HepG2 (cell line): Measurements from ENCODE around the gene EMID1. TPM values are rescaled to one million over a fixed set of nuclear protein-coding genes. Genes with fewer than 3 reads are reported as not detected.

Source experiments
- ATAC-seq: fragments of 200-7000 bp; cut with Tn5 transposase; 3 replicates; pipeline ENCODE4 v1.9.1; 2020; ENCODE audit warnings: mild to moderate bottlenecking, moderate library complexity
- BruUV-seq: library from RNA; stranded (reverse); fragments of 400-500 nt; replicated peaks from 2 replicates; lab custom pipeline; 2021; lab: Mats Ljungman, UMichigan
- CTCF ChIA-PET: fragments of 300-600 bp; formaldehyde crosslinking; extraction: SDS; loops from one replicate; lab custom pipeline; 2021; ENCODE audit warnings: low total read pairs, inconsistent platforms, low intra/inter-chr PET ratio; lab: Yijun Ruan, JAX
- POLR2A ChIA-PET: fragments of 350-600 bp; sonication (Branson Sonifier 250); formaldehyde crosslinking; loops from one replicate; lab custom pipeline; 2020; ENCODE audit warnings: antibody characterized with exemption, inconsistent platforms; lab: Yijun Ruan, JAX
- DNase-seq: peaks from one replicate; pipeline ENCODE4 v3.0.0-alpha.2; 2015; ENCODE audit warnings: low spot score
- FAIRE-seq: peaks from 3 replicates; lab custom pipeline; 2011; peaks lifted over from hg19 to GRCh38; lab: Jason Lieb, UNC
- H2AFZ ChIP-seq: one replicate; pipeline ENCODE4 v1.6.1; 2011; ENCODE audit warnings: low read length, inconsistent platforms
- H3K27ac ChIP-seq: fragments of 300-600 bp; 3 replicates; pipeline ENCODE4 v1.8.0; 2011; ENCODE audit warnings: mixed run types, mild to moderate bottlenecking, mixed read lengths, low read length, inconsistent platforms; ENCODE audit not compliant: insufficient read depth; ENCODE audit errors: extremely low read length
- H3K27me3 ChIP-seq, 2 experiments: fragments of 200-600 bp in 1 of 2; 2 replicates in 1 of 2; 3 replicates in 1 of 2; pipeline versions ENCODE4 v1.6.0 to v1.8.0; 2011; ENCODE audit warnings: low read length in 2 of 2, mild to moderate bottlenecking in 2 of 2, moderate library complexity in 2 of 2, inconsistent platforms in 1 of 2; ENCODE audit not compliant: insufficient read depth in 2 of 2, control insufficient read depth in 1 of 2
- H3K36me3 ChIP-seq, 2 experiments: fragments of 200-600 bp in 1 of 2; replicated peaks in 1 of 2; 2 replicates in 1 of 2; 3 replicates in 1 of 2; pipeline versions ENCODE4 v1.5.1 to v1.8.0; 2011; ENCODE audit warnings: low read length in 2 of 2, inconsistent platforms in 1 of 2; ENCODE audit not compliant: insufficient read depth in 2 of 2, control insufficient read depth in 1 of 2
- H3K4me1 ChIP-seq: 2 replicates; pipeline ENCODE4 v1.5.1; 2012; ENCODE audit warnings: low read length, inconsistent platforms; ENCODE audit not compliant: insufficient read depth
- H3K4me2 ChIP-seq: 2 replicates; pipeline ENCODE4 v1.6.0; 2011; ENCODE audit warnings: low read depth, low read length, inconsistent platforms
- H3K4me3 ChIP-seq, 3 experiments: fragments of 200-600 bp in 1 of 3; sonication (generic), shearing (Covaris generic) in 1 of 3; replicated peaks in 1 of 3; 2 replicates each; pipeline ENCODE4 v1.5.1; 2011 to 2016; ENCODE audit warnings: low read length in 3 of 3, inconsistent platforms in 2 of 3, low read depth in 2 of 3, mild to moderate bottlenecking in 2 of 3, control low read depth in 1 of 3, mixed read lengths in 1 of 3; ENCODE audit not compliant: insufficient read depth in 1 of 3
- H3K79me2 ChIP-seq: one replicate; pipeline ENCODE4 v1.6.1; 2011; ENCODE audit warnings: low read length, inconsistent platforms; ENCODE audit not compliant: insufficient read depth
- H3K9ac ChIP-seq: 2 replicates; pipeline ENCODE4 v1.6.0; 2011; ENCODE audit warnings: mild to moderate bottlenecking, low read depth, low read length, inconsistent platforms; ENCODE audit not compliant: insufficient read depth
- H3K9me3 ChIP-seq: 2 replicates; pipeline ENCODE4 v1.5.1; 2012; ENCODE audit warnings: mild to moderate bottlenecking, low read length
- H4K20me1 ChIP-seq: 2 replicates; pipeline ENCODE4 v1.6.0; 2011; ENCODE audit warnings: inconsistent platforms, mild to moderate bottlenecking, low read length, moderate library complexity; ENCODE audit not compliant: insufficient read depth
- CCAR2 ChIP-seq: fragments of 200-400 bp; formaldehyde crosslinking; optimal IDR thresholded peaks from 2 replicates; pipeline ENCODE3; 2018; ENCODE audit warnings: low read depth, mild to moderate bottlenecking, low read length, moderate library complexity
- POLR2A ChIP-seq, 2 experiments: IDR thresholded peaks; 2 replicates each; pipeline ENCODE4 v1.6.1; 2011; ENCODE audit warnings: low read depth in 2 of 2, low read length in 2 of 2, mild to moderate bottlenecking in 1 of 2, moderate library complexity in 1 of 2; ENCODE audit not compliant: insufficient read depth in 1 of 2
- POLR2AphosphoS2 ChIP-seq: IDR thresholded peaks from 2 replicates; pipeline ENCODE4 v1.6.1; 2011; ENCODE audit warnings: low read depth, low read length, improper control_type of control experiment
- RBM22 ChIP-seq: fragments of 200-400 bp; formaldehyde crosslinking; optimal IDR thresholded peaks from 2 replicates; pipeline ENCODE3; 2017; ENCODE audit warnings: mild to moderate bottlenecking, low read length, moderate library complexity
- REL ChIP-seq: sonication (generic); formaldehyde crosslinking; conservative IDR thresholded peaks from 2 replicates; pipeline ENCODE4 v1.8.0; 2022; ENCODE audit warnings: mild to moderate bottlenecking, missing genetic modification reagents, moderate library complexity
- TBX2 ChIP-seq: sonication (generic); formaldehyde crosslinking; IDR thresholded peaks from 2 replicates; pipeline ENCODE4 v1.5.0; 2020; ENCODE audit warnings: missing genetic modification reagents, mild to moderate bottlenecking, borderline replicate concordance
- ZEB1 ChIP-seq: IDR thresholded peaks from 2 replicates; pipeline ENCODE4 v1.6.1; 2012; ENCODE audit warnings: mild to moderate bottlenecking, low read depth, inconsistent platforms; ENCODE audit not compliant: insufficient replicate concordance
- ZNF747 ChIP-seq: sonication (generic); formaldehyde crosslinking; IDR thresholded peaks from 2 replicates; pipeline ENCODE4 v1.8.1; 2023; ENCODE audit warnings: missing genetic modification reagents, mild to moderate bottlenecking, borderline replicate concordance
- WGBS: methylation state at CpG from one replicate; pipeline ENCODE4 v1.1.6; 2017; ENCODE audit warnings: low lambda C conversion rate; 5-methylcytosine and 5-hydroxymethylcytosine counted together
- in situ Hi-C: cut with HindIII; loops from 2 replicates; pipeline ENCODE4 v1.10.0; 2017; ENCODE audit warnings: low pct_unique_long_range_greater_than_20kb; ENCODE audit not compliant: extremely low pct_ligation_motif_present
- intact Hi-C: fragments of 100-400 bp; cut with micrococcal nuclease; formaldehyde crosslinking; loops from one replicate; pipeline ENCODE4 v1.10.0; 2022; ENCODE audit not compliant: unreplicated experiment
- polyA plus RNA-seq, 8 experiments: library from polyadenylated mRNA; depleted of rRNA in 3 of 8; stranded (reverse) in 7 of 8; unstranded in 1 of 8; fragments of >200 nt; fragmentation: Illumina TruSeq in 4 of 8; extraction: Trizol in 4 of 8; gene quantifications; 2 replicates each; pipeline versions ENCODE4 v1.2.1 to v1.2.3, GENCODE V29; 2011 to 2016; ENCODE audit warnings: low read depth in 4 of 8, missing spikeins in 1 of 8, mixed read lengths in 1 of 8; ENCODE audit not compliant: insufficient read depth in 1 of 8
- total RNA-seq, 5 experiments: library from RNA; depleted of rRNA; stranded (reverse); fragments of >200 nt; fragmentation: Illumina TruSeq; extraction: Trizol; gene quantifications; 2 replicates each; pipeline ENCODE4 v1.2.3, GENCODE V29; 2016; ENCODE audit warnings: low read depth in 1 of 5
- TF ChIP-seq, protein P1 (sequence below): sonication (generic); formaldehyde crosslinking; IDR thresholded peaks from 2 replicates; pipeline ENCODE4 v1.4.0; 2020; ENCODE audit warnings: missing genetic modification reagents, mild to moderate bottlenecking, borderline replicate concordance
- TF ChIP-seq, protein P2 (sequence below): sonication (generic); formaldehyde crosslinking; IDR thresholded peaks from 2 replicates; pipeline ENCODE4 v1.4.0; 2020; ENCODE audit warnings: missing genetic modification reagents, borderline replicate concordance
- TF ChIP-seq, protein P3 (sequence below), 2 experiments: sonication (generic) in 1 of 2; formaldehyde crosslinking in 1 of 2; IDR thresholded peaks; 2 replicates each; pipeline versions ENCODE4 v1.6.1 to v1.9.0; 2014 to 2022; ENCODE audit warnings: antibody characterized with exemption in 1 of 2, borderline replicate concordance in 1 of 2, inconsistent platforms in 1 of 2, low read depth in 1 of 2, missing genetic modification reagents in 1 of 2

EMID1 gene
- total and polyA plus RNA-seq, 2 of the 13 experiments (the other 11 are each of a cell fraction or from before 2014, with no cell fraction given) = 0.45 to 0.82 TPM

DNA sequence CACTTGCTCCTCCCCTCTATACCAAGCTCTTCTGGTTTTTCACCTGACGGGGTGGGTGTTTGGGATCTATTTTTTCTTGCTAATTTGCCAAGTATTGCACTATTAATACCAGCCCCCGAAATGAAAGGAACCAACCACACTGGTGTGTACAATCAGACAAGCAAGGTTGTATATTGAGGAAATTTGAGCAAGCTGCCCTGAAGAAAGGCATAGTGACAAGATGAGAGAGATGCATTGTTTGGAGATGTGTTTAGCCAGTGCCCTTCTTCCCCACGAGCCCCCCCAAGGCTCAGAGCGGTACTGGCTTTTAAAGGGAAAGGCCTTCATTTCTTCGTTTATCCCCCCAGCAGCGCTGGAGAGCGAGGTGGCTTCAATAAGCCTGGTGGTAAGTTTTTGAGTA is 85.5 kb downstream of the EMID1 start:
- peaks cover 10% of the 10 kb centered on the region for H4K20me1 ChIP-seq
- peaks cover 8% of the 10 kb centered on the region for H3K79me2 ChIP-seq
- ATAC-seq = peak; percentile 23; the same call in 2 of the 3 replicates
- intact Hi-C loops = no loop called here
- H3K4me2 ChIP-seq = no peak overlapping the region
- CTCF ChIA-PET = no interaction called here
- no peaks in the 10 kb centered on the region for H3K9me3 ChIP-seq
- H3K27ac ChIP-seq = no peak overlapping the region
- WGBS = 93% methylated on average over 7 of the region's 7 CpGs
- H2AFZ ChIP-seq = no peak overlapping the region
- H3K4me1 ChIP-seq = no peaks in the 10 kb centered on the region
- BruUV-seq = no TSS peak
- no peak overlapping the region for H3K4me3 ChIP-seq
- POLR2A ChIA-PET = no interaction called here
- H3K9ac ChIP-seq = no peak overlapping the region
- in situ Hi-C loops = no loop called here
- no peaks in the 10 kb centered on the region for H3K27me3 ChIP-seq
- no peak for FAIRE-seq
- peaks cover 38 to 96% of the 10 kb centered on the region in 2 experiments for H3K36me3 ChIP-seq
- no peak for DNase-seq
- TF ChIP-seq, protein P1, sequence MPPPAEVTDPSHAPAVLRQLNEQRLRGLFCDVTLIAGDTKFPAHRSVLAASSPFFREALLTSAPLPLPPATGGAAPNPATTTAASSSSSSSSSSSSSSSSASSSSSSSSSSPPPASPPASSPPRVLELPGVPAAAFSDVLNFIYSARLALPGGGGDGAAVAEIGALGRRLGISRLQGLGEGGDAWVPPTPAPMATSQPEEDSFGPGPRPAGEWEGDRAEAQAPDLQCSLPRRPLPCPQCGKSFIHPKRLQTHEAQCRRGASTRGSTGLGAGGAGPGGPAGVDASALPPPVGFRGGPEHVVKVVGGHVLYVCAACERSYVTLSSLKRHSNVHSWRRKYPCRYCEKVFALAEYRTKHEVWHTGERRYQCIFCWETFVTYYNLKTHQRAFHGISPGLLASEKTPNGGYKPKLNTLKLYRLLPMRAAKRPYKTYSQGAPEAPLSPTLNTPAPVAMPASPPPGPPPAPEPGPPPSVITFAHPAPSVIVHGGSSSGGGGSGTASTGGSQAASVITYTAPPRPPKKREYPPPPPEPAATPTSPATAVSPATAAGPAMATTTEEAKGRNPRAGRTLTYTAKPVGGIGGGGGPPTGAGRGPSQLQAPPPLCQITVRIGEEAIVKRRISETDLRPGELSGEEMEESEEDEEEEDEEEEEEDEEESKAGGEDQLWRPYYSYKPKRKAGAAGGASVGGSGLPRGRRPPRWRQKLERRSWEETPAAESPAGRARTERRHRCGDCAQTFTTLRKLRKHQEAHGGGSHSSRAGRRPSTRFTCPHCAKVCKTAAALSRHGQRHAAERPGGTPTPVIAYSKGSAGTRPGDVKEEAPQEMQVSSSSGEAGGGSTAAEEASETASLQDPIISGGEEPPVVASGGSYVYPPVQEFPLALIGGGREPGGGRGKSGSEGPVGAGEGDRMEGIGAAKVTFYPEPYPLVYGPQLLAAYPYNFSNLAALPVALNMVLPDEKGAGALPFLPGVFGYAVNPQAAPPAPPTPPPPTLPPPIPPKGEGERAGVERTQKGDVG = no peak
- TF ChIP-seq CCAR2 = no peak
- peak; percentile 89 for TF ChIP-seq RBM22
- TF ChIP-seq POLR2AphosphoS2 = 0 out of 2 replicates have a peak, but pooled peaks have one; percentile 87
- TF ChIP-seq, protein P2, sequence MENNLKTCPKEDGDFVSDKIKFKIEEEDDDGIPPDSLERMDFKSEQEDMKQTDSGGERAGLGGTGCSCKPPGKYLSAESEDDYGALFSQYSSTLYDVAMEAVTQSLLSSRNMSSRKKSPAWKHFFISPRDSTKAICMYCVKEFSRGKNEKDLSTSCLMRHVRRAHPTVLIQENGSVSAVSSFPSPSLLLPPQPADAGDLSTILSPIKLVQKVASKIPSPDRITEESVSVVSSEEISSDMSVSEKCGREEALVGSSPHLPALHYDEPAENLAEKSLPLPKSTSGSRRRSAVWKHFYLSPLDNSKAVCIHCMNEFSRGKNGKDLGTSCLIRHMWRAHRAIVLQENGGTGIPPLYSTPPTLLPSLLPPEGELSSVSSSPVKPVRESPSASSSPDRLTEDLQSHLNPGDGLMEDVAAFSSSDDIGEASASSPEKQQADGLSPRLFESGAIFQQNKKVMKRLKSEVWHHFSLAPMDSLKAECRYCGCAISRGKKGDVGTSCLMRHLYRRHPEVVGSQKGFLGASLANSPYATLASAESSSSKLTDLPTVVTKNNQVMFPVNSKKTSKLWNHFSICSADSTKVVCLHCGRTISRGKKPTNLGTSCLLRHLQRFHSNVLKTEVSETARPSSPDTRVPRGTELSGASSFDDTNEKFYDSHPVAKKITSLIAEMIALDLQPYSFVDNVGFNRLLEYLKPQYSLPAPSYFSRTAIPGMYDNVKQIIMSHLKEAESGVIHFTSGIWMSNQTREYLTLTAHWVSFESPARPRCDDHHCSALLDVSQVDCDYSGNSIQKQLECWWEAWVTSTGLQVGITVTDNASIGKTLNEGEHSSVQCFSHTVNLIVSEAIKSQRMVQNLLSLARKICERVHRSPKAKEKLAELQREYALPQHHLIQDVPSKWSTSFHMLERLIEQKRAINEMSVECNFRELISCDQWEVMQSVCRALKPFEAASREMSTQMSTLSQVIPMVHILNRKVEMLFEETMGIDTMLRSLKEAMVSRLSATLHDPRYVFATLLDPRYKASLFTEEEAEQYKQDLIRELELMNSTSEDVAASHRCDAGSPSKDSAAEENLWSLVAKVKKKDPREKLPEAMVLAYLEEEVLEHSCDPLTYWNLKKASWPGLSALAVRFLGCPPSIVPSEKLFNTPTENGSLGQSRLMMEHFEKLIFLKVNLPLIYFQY = no peak
- TF ChIP-seq POLR2A (IDR thresholded peaks at IDR 0.05; ENCODE audit: insufficient read depth in 1 of 2, low read depth in 2 of 2, low read length in 2 of 2) = peak in 1 of 2 experiments; percentile 26; a peak in 1 of 4 replicates
- no peak for TF ChIP-seq TBX2
- no peak for TF ChIP-seq REL (CRISPR knock-in tag)
- TF ChIP-seq ZEB1 = no peak
- TF ChIP-seq, protein P3, sequence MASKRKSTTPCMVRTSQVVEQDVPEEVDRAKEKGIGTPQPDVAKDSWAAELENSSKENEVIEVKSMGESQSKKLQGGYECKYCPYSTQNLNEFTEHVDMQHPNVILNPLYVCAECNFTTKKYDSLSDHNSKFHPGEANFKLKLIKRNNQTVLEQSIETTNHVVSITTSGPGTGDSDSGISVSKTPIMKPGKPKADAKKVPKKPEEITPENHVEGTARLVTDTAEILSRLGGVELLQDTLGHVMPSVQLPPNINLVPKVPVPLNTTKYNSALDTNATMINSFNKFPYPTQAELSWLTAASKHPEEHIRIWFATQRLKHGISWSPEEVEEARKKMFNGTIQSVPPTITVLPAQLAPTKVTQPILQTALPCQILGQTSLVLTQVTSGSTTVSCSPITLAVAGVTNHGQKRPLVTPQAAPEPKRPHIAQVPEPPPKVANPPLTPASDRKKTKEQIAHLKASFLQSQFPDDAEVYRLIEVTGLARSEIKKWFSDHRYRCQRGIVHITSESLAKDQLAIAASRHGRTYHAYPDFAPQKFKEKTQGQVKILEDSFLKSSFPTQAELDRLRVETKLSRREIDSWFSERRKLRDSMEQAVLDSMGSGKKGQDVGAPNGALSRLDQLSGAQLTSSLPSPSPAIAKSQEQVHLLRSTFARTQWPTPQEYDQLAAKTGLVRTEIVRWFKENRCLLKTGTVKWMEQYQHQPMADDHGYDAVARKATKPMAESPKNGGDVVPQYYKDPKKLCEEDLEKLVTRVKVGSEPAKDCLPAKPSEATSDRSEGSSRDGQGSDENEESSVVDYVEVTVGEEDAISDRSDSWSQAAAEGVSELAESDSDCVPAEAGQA (IDR thresholded peaks at IDR 0.05; ENCODE audit: low read depth) = no peak
- TF ChIP-seq, protein P3 (CRISPR knock-in tag; IDR thresholded peaks at IDR 0.05; ENCODE audit: borderline replicate concordance) = no peak
- TF ChIP-seq ZNF747 (CRISPR knock-in tag) = no peak
